Measurements from ENCODE around the gene SERTM2. TPM values are rescaled to one million over a fixed set of nuclear protein-coding genes. Genes with fewer than 3 reads are reported as not detected.
"Not testable (repeated sequence)": the region's sequence is repeated elsewhere in the genome, so short reads cannot be mapped to it uniquely, and the experiment has no call there.

The SERTM2 gene
- polyA plus RNA-seq, 1 experiment, result not detected

DNA sequence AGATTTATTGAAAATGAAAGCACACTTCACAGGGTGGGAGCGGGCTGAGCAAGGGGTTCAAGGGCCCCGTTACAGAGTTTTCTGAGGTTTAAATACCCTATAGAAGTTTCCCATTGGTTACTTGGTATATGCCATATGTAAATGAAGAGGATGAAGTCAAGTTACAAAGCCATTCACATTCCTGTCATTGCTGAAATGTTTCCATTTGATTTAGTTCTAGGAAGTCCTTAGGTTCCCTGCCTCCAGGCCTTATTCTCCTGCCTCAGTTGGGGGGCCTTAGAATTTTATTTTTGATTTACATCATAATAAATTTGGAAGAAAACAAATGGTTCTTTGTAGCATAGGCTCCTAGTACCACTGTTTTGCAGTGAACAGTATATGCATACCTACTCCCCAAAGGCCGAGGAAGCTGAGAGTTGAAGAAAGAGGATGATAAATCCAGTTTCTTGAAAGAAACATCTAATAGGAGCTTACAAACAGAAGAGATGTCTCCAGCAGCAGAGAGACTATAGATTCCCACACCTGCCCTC lies 31.8 kb downstream of the SERTM2 start:
- POLR2A ChIA-PET, result no interaction called here
- Histone ChIP-seq H3K36me3 (ENCODE audit: control insufficient read depth, insufficient read depth, low read length) (no peaks in the 10 kb centered on the region), H3K27me3 (ENCODE audit: control insufficient read depth, insufficient read depth, low read length) (no peaks in the 10 kb centered on the region), H3K4me3 (ENCODE audit: low read depth, low read length) (no peak overlapping the region)
- TF ChIP-seq, protein P1, sequence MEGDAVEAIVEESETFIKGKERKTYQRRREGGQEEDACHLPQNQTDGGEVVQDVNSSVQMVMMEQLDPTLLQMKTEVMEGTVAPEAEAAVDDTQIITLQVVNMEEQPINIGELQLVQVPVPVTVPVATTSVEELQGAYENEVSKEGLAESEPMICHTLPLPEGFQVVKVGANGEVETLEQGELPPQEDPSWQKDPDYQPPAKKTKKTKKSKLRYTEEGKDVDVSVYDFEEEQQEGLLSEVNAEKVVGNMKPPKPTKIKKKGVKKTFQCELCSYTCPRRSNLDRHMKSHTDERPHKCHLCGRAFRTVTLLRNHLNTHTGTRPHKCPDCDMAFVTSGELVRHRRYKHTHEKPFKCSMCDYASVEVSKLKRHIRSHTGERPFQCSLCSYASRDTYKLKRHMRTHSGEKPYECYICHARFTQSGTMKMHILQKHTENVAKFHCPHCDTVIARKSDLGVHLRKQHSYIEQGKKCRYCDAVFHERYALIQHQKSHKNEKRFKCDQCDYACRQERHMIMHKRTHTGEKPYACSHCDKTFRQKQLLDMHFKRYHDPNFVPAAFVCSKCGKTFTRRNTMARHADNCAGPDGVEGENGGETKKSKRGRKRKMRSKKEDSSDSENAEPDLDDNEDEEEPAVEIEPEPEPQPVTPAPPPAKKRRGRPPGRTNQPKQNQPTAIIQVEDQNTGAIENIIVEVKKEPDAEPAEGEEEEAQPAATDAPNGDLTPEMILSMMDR (IDR thresholded peaks at IDR 0.05; ENCODE audit: insufficient read depth, low read depth, low read length), result no peak
- no peak for DNase-seq (ENCODE audit: low read depth)
- CTCF ChIA-PET, result no interaction called here

DNA sequence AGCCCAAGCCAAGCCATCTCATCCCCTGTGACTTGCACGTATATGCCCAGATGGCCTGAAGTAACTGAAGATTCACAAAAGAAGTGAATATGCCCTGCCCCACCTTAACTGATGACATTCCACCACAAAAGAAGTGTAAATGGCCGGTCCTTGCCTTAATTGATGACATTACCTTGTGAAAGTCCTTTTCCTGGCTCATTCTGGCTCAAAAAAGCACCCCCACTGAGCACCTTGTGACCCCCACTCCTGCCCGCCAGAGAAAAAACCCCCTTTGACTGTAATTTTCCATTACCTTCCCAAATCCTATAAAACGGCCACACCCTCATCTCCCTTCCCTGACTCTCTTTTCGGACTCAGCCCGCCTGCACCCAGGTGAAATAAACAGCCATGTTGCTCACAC lies 37.8 kb downstream of the SERTM2 start:
- POLR2A ChIA-PET; H3K36me3 ChIP-seq (ENCODE audit: control insufficient read depth, insufficient read depth, low read length); H3K4me3 ChIP-seq (ENCODE audit: low read depth, low read length); H3K27me3 ChIP-seq (ENCODE audit: control insufficient read depth, insufficient read depth, low read length); CTCF ChIA-PET; DNase-seq (ENCODE audit: low read depth): not testable (repeated sequence)

- Histone ChIP-seq H3K4me3 (ENCODE audit: low read depth, low read length) (no peak overlapping the region), H3K27me3 (ENCODE audit: control insufficient read depth, insufficient read depth, low read length) (no peaks in the 10 kb centered on the region), H3K36me3 (ENCODE audit: control insufficient read depth, insufficient read depth, low read length) (no peaks in the 10 kb centered on the region)
- ChIA-PET POLR2A (no interaction called here), CTCF (no interaction called here)
- TF ChIP-seq, protein P1 (IDR thresholded peaks at IDR 0.05; ENCODE audit: insufficient read depth, low read depth, low read length), result no peak
- no peak for DNase-seq (ENCODE audit: low read depth)
Measured at GRCh38 chrX:111555406-111555958, 44.0 kb downstream of the SERTM2 start.

- Histone ChIP-seq H3K27me3 (ENCODE audit: control insufficient read depth, insufficient read depth, low read length) (no peaks in the 10 kb centered on the region), H3K36me3 (ENCODE audit: control insufficient read depth, insufficient read depth, low read length) (no peaks in the 10 kb centered on the region), H3K4me3 (ENCODE audit: low read depth, low read length) (no peak overlapping the region)
- no peak for DNase-seq (ENCODE audit: low read depth)
- TF ChIP-seq, protein P1 (IDR thresholded peaks at IDR 0.05; ENCODE audit: insufficient read depth, low read depth, low read length), result no peak
- ChIA-PET POLR2A (no interaction called here), CTCF (no interaction called here)
Measured at GRCh38 chrX:111560801-111561200, 49.4 kb downstream of the SERTM2 start.

DNA sequence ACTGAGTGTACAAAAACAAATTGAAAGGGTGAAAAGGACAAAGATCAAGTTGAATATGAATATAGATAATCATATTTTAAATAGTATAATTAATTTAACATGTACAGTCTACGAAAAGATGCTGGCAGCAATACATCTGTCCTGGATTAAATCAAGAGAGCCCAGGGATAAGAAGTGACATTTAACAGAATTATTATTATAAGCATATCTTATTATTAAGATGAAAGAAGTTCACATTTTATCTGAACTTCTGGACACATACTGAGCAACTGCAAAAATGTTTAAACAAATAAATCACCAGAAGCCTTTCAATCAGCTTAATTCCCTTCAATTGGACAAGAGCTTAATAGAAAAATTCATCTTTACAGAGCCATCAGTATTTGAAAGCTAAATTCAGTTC lies 50.4 kb downstream of the SERTM2 start:
- no peaks in the 10 kb centered on the region for H3K27me3 ChIP-seq (ENCODE audit: control insufficient read depth, insufficient read depth, low read length)
- ChIA-PET CTCF (no interaction called here), POLR2A (no interaction called here)
- H3K36me3 ChIP-seq (ENCODE audit: control insufficient read depth, insufficient read depth, low read length), result no peaks in the 10 kb centered on the region
- no peak for DNase-seq (ENCODE audit: low read depth)
- H3K4me3 ChIP-seq (ENCODE audit: low read depth, low read length), result no peak overlapping the region
- TF ChIP-seq, protein P1 (IDR thresholded peaks at IDR 0.05; ENCODE audit: insufficient read depth, low read depth, low read length), result no peak
